DND-41 (cell line): ENCODE results near the gene APOL3.
A peak's percentile ranks its signal among the peaks of the same experiment; 100 is the strongest.

ENCODE experiments used
- ATAC-seq: fragments of 200-7000 bp; cut with Tn5 transposase; 3 replicates; pipeline ENCODE4 v1.9.1; 2021; ENCODE audit warnings: low read depth; ENCODE audit not compliant: insufficient read depth
- DNase-seq: peaks from one replicate; pipeline ENCODE4 v3.0.0-alpha.2; 2020
- H2AFZ ChIP-seq: 2 replicates; pipeline ENCODE4 v1.6.0; 2012; ENCODE audit warnings: low read depth, low read length
- H3K27ac ChIP-seq: 2 replicates; pipeline ENCODE4 v1.5.1; 2012; ENCODE audit warnings: low read length, inconsistent platforms
- H3K27me3 ChIP-seq: fragments of 200-600 bp; sonication (generic); 2 replicates; pipeline ENCODE4 v1.6.0; 2012; ENCODE audit warnings: low read length, mild to moderate bottlenecking, inconsistent platforms; ENCODE audit not compliant: insufficient read depth, poor library complexity
- H3K36me3 ChIP-seq: 2 replicates; pipeline ENCODE4 v1.5.1; 2012; ENCODE audit warnings: low read length, inconsistent platforms; ENCODE audit not compliant: insufficient read depth
- H3K4me1 ChIP-seq: 2 replicates; pipeline ENCODE4 v1.5.1; 2012; ENCODE audit warnings: mild to moderate bottlenecking, low read length; ENCODE audit not compliant: insufficient read depth
- H3K4me2 ChIP-seq: 2 replicates; pipeline ENCODE4 v1.6.0; 2012; ENCODE audit warnings: mild to moderate bottlenecking, moderate library complexity, low read length, inconsistent platforms; ENCODE audit not compliant: insufficient read depth
- H3K4me3 ChIP-seq, 2 experiments: fragments of 200-600 bp in 1 of 2; shearing (Covaris generic) in 1 of 2; 2 replicates each; pipeline ENCODE4 v1.5.1; 2012 to 2016; ENCODE audit warnings: inconsistent platforms in 2 of 2, low read length in 2 of 2, mild to moderate bottlenecking in 2 of 2, low read depth in 1 of 2, moderate library complexity in 1 of 2
- H3K79me2 ChIP-seq: 2 replicates; pipeline ENCODE4 v1.6.0; 2012; ENCODE audit warnings: low read length, inconsistent platforms; ENCODE audit not compliant: insufficient read depth
- H3K9ac ChIP-seq: 2 replicates; pipeline ENCODE4 v1.6.0; 2012; ENCODE audit warnings: low read depth, mild to moderate bottlenecking, inconsistent platforms, low read length, moderate library complexity
- H3K9me3 ChIP-seq: 2 replicates; pipeline ENCODE4 v1.5.1; 2012; ENCODE audit warnings: low read length, moderate library complexity, mild to moderate bottlenecking, inconsistent platforms; ENCODE audit not compliant: insufficient read depth, severe bottlenecking
- H4K20me1 ChIP-seq: 2 replicates; pipeline ENCODE4 v1.6.0; 2012; ENCODE audit warnings: low read length; ENCODE audit not compliant: insufficient read depth
- EZH2 ChIP-seq: IDR thresholded peaks from 3 replicates; pipeline ENCODE4 v1.6.1; 2012; ENCODE audit warnings: borderline replicate concordance, low read depth, mild to moderate bottlenecking, moderate library complexity, low read length, inconsistent platforms; ENCODE audit not compliant: severe bottlenecking
- TF ChIP-seq, protein P1 (sequence below): IDR thresholded peaks from 2 replicates; pipeline ENCODE4 v1.5.1; 2012; ENCODE audit warnings: borderline replicate concordance, low read length, moderate library complexity, mild to moderate bottlenecking; ENCODE audit not compliant: poor library complexity, severe bottlenecking; ENCODE audit errors: extremely low read depth

The APOL3 gene

DNA sequence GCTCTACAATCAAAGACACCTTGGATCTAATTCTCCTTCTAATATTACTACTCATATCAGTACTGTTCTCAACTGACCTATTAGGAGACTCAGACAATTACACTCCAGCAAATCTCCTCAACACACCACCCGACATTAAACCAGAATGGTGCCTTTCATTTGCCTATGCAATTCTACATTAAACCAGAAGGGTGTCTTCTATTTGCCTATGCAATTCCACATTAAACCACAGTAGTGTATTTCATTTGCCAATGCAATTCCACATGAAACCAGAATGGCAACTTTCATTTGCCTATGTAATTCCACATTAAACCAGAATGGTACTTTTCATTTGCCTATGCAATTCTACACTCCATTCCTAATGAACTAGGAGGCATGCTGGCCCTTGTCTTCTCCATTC, 15.3 kb upstream of the APOL3 start:
- Histone ChIP-seq H4K20me1 (no peaks in the 10 kb centered on the region), H3K79me2 (no peaks in the 10 kb centered on the region), H3K9me3 (no peaks in the 10 kb centered on the region), H3K36me3 (no peaks in the 10 kb centered on the region), H3K4me3 (no peak overlapping the region), H3K9ac (no peak overlapping the region), H3K4me1 (no peaks in the 10 kb centered on the region), H3K4me2 (no peak overlapping the region), H3K27ac (no peak overlapping the region), H3K27me3 (no peaks in the 10 kb centered on the region), H2AFZ (no peak overlapping the region)
- DNase-seq (no peak), ATAC-seq (no peak)
- no peak for TF ChIP-seq EZH2
- TF ChIP-seq, protein P1, sequence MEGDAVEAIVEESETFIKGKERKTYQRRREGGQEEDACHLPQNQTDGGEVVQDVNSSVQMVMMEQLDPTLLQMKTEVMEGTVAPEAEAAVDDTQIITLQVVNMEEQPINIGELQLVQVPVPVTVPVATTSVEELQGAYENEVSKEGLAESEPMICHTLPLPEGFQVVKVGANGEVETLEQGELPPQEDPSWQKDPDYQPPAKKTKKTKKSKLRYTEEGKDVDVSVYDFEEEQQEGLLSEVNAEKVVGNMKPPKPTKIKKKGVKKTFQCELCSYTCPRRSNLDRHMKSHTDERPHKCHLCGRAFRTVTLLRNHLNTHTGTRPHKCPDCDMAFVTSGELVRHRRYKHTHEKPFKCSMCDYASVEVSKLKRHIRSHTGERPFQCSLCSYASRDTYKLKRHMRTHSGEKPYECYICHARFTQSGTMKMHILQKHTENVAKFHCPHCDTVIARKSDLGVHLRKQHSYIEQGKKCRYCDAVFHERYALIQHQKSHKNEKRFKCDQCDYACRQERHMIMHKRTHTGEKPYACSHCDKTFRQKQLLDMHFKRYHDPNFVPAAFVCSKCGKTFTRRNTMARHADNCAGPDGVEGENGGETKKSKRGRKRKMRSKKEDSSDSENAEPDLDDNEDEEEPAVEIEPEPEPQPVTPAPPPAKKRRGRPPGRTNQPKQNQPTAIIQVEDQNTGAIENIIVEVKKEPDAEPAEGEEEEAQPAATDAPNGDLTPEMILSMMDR: no peak

DNA sequence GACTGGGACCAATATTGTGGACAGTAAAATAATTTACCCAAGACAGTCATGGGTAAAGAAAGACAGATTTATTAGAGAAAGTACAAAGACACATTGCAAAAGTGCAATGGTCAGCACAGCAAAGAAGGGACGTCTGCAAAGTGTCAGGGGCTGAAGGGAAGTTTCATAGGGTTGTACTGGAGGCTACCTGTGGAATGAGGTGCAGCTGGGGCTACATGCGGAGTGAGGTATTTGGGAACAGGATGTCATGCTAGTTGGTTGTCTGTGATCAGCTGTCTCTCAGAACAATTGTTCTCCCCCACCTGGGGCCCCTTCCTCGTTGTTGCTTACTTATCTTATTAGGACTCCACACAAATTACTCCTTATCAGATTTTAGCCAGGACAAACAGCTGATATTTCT, 11.4 kb upstream of the APOL3 start:
- H3K4me1 ChIP-seq: peaks cover 8% of the 10 kb centered on the region
- H2AFZ ChIP-seq: no peak overlapping the region
- H3K27ac ChIP-seq: no peak overlapping the region
- TF ChIP-seq, protein P1: no peak
- TF ChIP-seq EZH2: no peak
- no peaks in the 10 kb centered on the region for H3K36me3 ChIP-seq
- no peaks in the 10 kb centered on the region for H4K20me1 ChIP-seq
- no peak overlapping the region for H3K9ac ChIP-seq
- no peaks in the 10 kb centered on the region for H3K9me3 ChIP-seq
- H3K79me2 ChIP-seq: no peaks in the 10 kb centered on the region
- no peaks in the 10 kb centered on the region for H3K27me3 ChIP-seq
- H3K4me2 ChIP-seq: no peak overlapping the region
- DNase-seq: no peak
- no peak overlapping the region for H3K4me3 ChIP-seq
- no peak for ATAC-seq

DNA sequence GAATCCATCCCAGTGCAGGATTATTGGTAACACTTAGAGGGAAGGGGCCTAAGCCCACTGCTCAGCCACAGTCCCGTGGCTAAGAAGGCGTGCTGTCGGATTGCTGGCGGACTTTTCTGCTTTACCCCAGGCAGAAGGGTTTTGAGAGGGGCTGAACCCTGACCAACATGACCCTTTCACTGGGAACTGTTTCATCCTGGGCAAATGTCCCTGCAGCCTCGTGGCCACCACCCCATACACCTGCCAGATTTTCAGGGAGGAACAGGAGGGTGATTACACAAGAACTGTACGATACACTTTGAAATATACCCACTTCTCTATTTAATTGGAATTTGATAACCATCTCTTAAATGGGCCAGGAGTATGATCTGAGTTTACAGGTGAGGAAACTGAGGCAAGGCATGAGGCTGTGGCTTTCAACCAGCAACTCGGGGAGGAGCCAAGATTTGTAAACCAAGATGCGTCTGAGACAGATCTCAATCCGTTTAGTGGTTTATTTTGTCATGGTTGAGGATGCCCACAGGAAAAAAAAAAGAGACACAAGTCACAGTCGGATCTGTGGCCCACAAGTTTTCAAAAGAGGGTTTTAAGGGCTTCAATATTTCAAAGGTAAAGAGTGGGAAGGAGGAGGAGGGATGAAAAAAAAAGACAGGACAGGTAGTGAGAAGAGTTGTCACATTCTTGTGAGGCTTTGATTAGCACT, 6.1 kb upstream of the APOL3 start:
- DNase-seq (no peak), ATAC-seq (peak; percentile 18; the same call in 1 of the 3 replicates)
- Histone ChIP-seq H3K9ac (no peak overlapping the region), H3K79me2 (no peaks in the 10 kb centered on the region), H3K4me1 (peaks cover 41% of the 10 kb centered on the region), H3K27ac (no peak overlapping the region), H3K36me3 (no peaks in the 10 kb centered on the region), H3K4me2 (no peak overlapping the region), H3K9me3 (no peaks in the 10 kb centered on the region), H3K4me3 (no peak overlapping the region), H4K20me1 (no peaks in the 10 kb centered on the region), H3K27me3 (no peaks in the 10 kb centered on the region), H2AFZ (no peak overlapping the region)
- TF ChIP-seq, protein P1: no peak
- no peak for TF ChIP-seq EZH2
